BLaER1 treated with 17β-estradiol and CSF1 and Interleukin-3, amounts not matched to agents 10 nM and 100 nM (cell line): ENCODE data around the gene RSPO4.

ENCODE experiments used
- H3K27ac ChIP-seq, 11 experiments: shearing (Covaris generic); formaldehyde crosslinking; 2 replicates each; pipeline ENCODE4 v1.8.1; 2022
- H3K27me3 ChIP-seq, 11 experiments: shearing (Covaris generic); formaldehyde crosslinking; 2 replicates each; pipeline ENCODE4 v1.8.1; 2022
- H3K36me3 ChIP-seq, 11 experiments: shearing (Covaris generic); formaldehyde crosslinking; 2 replicates each; pipeline ENCODE4 v1.8.1; 2022
- H3K4me1 ChIP-seq, 10 experiments: shearing (Covaris generic); formaldehyde crosslinking; 2 replicates each; pipeline ENCODE4 v1.8.1; 2022
- H3K4me2 ChIP-seq, 11 experiments: shearing (Covaris generic); formaldehyde crosslinking; 2 replicates each; pipeline ENCODE4 v1.8.1; 2022
- H3K4me3 ChIP-seq, 10 experiments: shearing (Covaris generic); formaldehyde crosslinking; 2 replicates each; pipeline ENCODE4 v1.8.1; 2022
- H3K9ac ChIP-seq, 11 experiments: shearing (Covaris generic); formaldehyde crosslinking; 2 replicates each; pipeline ENCODE4 v1.8.1; 2022
- H3K9me3 ChIP-seq, 11 experiments: shearing (Covaris generic); formaldehyde crosslinking; replicated peaks in 1 of 11; 2 replicates each; pipeline ENCODE4 v1.8.1; 2022
- H4K20me1 ChIP-seq, 11 experiments: shearing (Covaris generic); formaldehyde crosslinking; 2 replicates each; pipeline ENCODE4 v1.8.1; 2022
- Cebpa-rat ChIP-seq, 11 experiments: shearing (Covaris generic); IDR thresholded peaks; 2 replicates each; pipeline ENCODE4 v1.8.1; 2022

The RSPO4 gene

GRCh38 chr20:953742-954141 lies 48.4 kb downstream of the RSPO4 start:
- TF ChIP-seq Cebpa-rat (IDR thresholded peaks at IDR 0.05), result no peak
- no peaks in the 10 kb centered on the region for H3K36me3 ChIP-seq
- no peak overlapping the region for H3K27ac ChIP-seq
- no peaks in the 10 kb centered on the region for H3K9me3 ChIP-seq
- H3K4me1 ChIP-seq, result peaks cover 0 to 7% (median 0%) of the 10 kb centered on the region in 10 experiments; a peak in 3 of 20 replicates
- H3K4me2 ChIP-seq, result no peak overlapping the region
- no peaks in the 10 kb centered on the region for H3K27me3 ChIP-seq
- no peak overlapping the region for H3K9ac ChIP-seq
- H3K4me3 ChIP-seq, result no peak overlapping the region
- H4K20me1 ChIP-seq, result no peaks in the 10 kb centered on the region

GRCh38 chr20:952196-952795 lies 49.8 kb downstream of the RSPO4 start:
- H3K9ac ChIP-seq, result no peak overlapping the region
- H3K27ac ChIP-seq, result no peak overlapping the region
- H3K4me1 ChIP-seq, result peaks cover 0 to 4% (median 0%) of the 10 kb centered on the region in 10 experiments; a peak in 3 of 20 replicates
- H3K36me3 ChIP-seq, result no peaks in the 10 kb centered on the region
- TF ChIP-seq Cebpa-rat (IDR thresholded peaks at IDR 0.05), result no peak
- no peak overlapping the region for H3K4me2 ChIP-seq
- no peak overlapping the region for H3K4me3 ChIP-seq
- peaks cover 0 to 9% (median 0%) of the 10 kb centered on the region in 11 experiments; a peak in 7 of 22 replicates for H3K9me3 ChIP-seq
- H3K27me3 ChIP-seq, result no peaks in the 10 kb centered on the region
- H4K20me1 ChIP-seq, result no peaks in the 10 kb centered on the region

GRCh38 chr20:951384-952169 lies 50.5 kb downstream of the RSPO4 start:
- Histone ChIP-seq H3K9ac (no peak overlapping the region), H3K27ac (no peak overlapping the region), H3K4me1 (peaks cover 0 to 4% (median 0%) of the 10 kb centered on the region in 10 experiments; a peak in 3 of 20 replicates), H3K4me2 (no peak overlapping the region), H3K9me3 (peaks cover 0 to 9% (median 0%) of the 10 kb centered on the region in 11 experiments; a peak in 7 of 22 replicates), H4K20me1 (no peaks in the 10 kb centered on the region), H3K27me3 (no peaks in the 10 kb centered on the region), H3K36me3 (no peaks in the 10 kb centered on the region), H3K4me3 (no peak overlapping the region)
- TF ChIP-seq Cebpa-rat (IDR thresholded peaks at IDR 0.05), result no peak

GRCh38 chr20:949717-950116 lies 52.4 kb downstream of the RSPO4 start:
- Histone ChIP-seq H3K4me1 (no peaks in the 10 kb centered on the region), H3K4me2 (no peak overlapping the region), H3K36me3 (no peaks in the 10 kb centered on the region), H3K9ac (no peak overlapping the region), H3K27ac (no peak overlapping the region), H3K9me3 (peaks cover 0 to 9% (median 0%) of the 10 kb centered on the region in 11 experiments; a peak in 7 of 22 replicates), H3K27me3 (no peaks in the 10 kb centered on the region), H4K20me1 (no peaks in the 10 kb centered on the region), H3K4me3 (no peak overlapping the region)
- no peak for TF ChIP-seq Cebpa-rat (IDR thresholded peaks at IDR 0.05)

GRCh38 chr20:946826-947225 lies 55.3 kb downstream of the RSPO4 start:
- no peak for TF ChIP-seq Cebpa-rat (IDR thresholded peaks at IDR 0.05)
- H3K4me3 ChIP-seq, result no peak overlapping the region
- no peaks in the 10 kb centered on the region for H3K27me3 ChIP-seq
- H4K20me1 ChIP-seq, result no peaks in the 10 kb centered on the region
- H3K9me3 ChIP-seq, result peaks cover 0 to 9% (median 0%) of the 10 kb centered on the region in 11 experiments; a peak in 7 of 22 replicates
- no peaks in the 10 kb centered on the region for H3K4me1 ChIP-seq
- no peak overlapping the region for H3K4me2 ChIP-seq
- H3K27ac ChIP-seq, result no peak overlapping the region
- H3K9ac ChIP-seq, result no peak overlapping the region
- no peaks in the 10 kb centered on the region for H3K36me3 ChIP-seq

GRCh38 chr20:945841-946240 lies 56.3 kb downstream of the RSPO4 start:
- H3K9me3 ChIP-seq, result peaks cover 0 to 9% (median 0%) of the 10 kb centered on the region in 11 experiments; a peak in 7 of 22 replicates
- H4K20me1 ChIP-seq, result no peaks in the 10 kb centered on the region
- no peak for TF ChIP-seq Cebpa-rat (IDR thresholded peaks at IDR 0.05)
- H3K36me3 ChIP-seq, result no peaks in the 10 kb centered on the region
- no peak overlapping the region for H3K27ac ChIP-seq
- H3K4me1 ChIP-seq, result no peaks in the 10 kb centered on the region
- no peak overlapping the region for H3K9ac ChIP-seq
- no peak overlapping the region for H3K4me3 ChIP-seq
- H3K27me3 ChIP-seq, result no peaks in the 10 kb centered on the region
- H3K4me2 ChIP-seq, result no peak overlapping the region

- TF ChIP-seq Cebpa-rat (IDR thresholded peaks at IDR 0.05), result no peak
- Histone ChIP-seq H3K36me3 (no peaks in the 10 kb centered on the region), H3K27me3 (no peaks in the 10 kb centered on the region), H3K9ac (no peak overlapping the region), H3K4me3 (no peak overlapping the region), H3K27ac (no peak overlapping the region), H3K9me3 (peaks cover 0 to 9% (median 0%) of the 10 kb centered on the region in 11 experiments; a peak in 7 of 22 replicates), H4K20me1 (no peaks in the 10 kb centered on the region), H3K4me1 (peaks cover 0 to 1% (median 0%) of the 10 kb centered on the region in 10 experiments; a peak in 2 of 20 replicates), H3K4me2 (no peak overlapping the region)
Observed at GRCh38 chr20:944774-945410, 57.2 kb downstream of the RSPO4 start.

GRCh38 chr20:944148-944547 lies 58.0 kb downstream of the RSPO4 start:
- no peaks in the 10 kb centered on the region for H3K36me3 ChIP-seq
- H3K27ac ChIP-seq, result no peak overlapping the region
- no peak for TF ChIP-seq Cebpa-rat (IDR thresholded peaks at IDR 0.05)
- no peaks in the 10 kb centered on the region for H4K20me1 ChIP-seq
- no peak overlapping the region for H3K9ac ChIP-seq
- H3K9me3 ChIP-seq, result peaks cover 0 to 9% (median 0%) of the 10 kb centered on the region in 11 experiments; a peak in 7 of 22 replicates
- no peak overlapping the region for H3K4me2 ChIP-seq
- peaks cover 0 to 5% (median 0%) of the 10 kb centered on the region in 10 experiments; a peak in 2 of 20 replicates for H3K4me1 ChIP-seq
- no peak overlapping the region for H3K4me3 ChIP-seq
- H3K27me3 ChIP-seq, result no peaks in the 10 kb centered on the region

- H3K4me2 ChIP-seq, result no peak overlapping the region
- no peaks in the 10 kb centered on the region for H3K36me3 ChIP-seq
- no peak overlapping the region for H3K27ac ChIP-seq
- H3K27me3 ChIP-seq, result no peaks in the 10 kb centered on the region
- H3K4me3 ChIP-seq, result no peak overlapping the region
- TF ChIP-seq Cebpa-rat (IDR thresholded peaks at IDR 0.05), result no peak
- no peak overlapping the region for H3K9ac ChIP-seq
- H3K4me1 ChIP-seq, result peaks cover 0 to 5% (median 0%) of the 10 kb centered on the region in 10 experiments; a peak in 2 of 20 replicates
- peaks cover 0 to 4% (median 0%) of the 10 kb centered on the region in 11 experiments; a peak in 7 of 22 replicates for H3K9me3 ChIP-seq
- H4K20me1 ChIP-seq, result no peaks in the 10 kb centered on the region
Observed at GRCh38 chr20:942611-943010, 59.5 kb downstream of the RSPO4 start.
